HEK293T (cell line): ENCODE measurements around the gene UBR1.

ENCODE experiments used
- CTCF ChIA-PET: fragments of 350-600 bp; formaldehyde crosslinking; extraction: SDS; loops from one replicate; lab custom pipeline; 2021; ENCODE audit warnings: antibody characterized with exemption, inconsistent platforms; lab: Yijun Ruan, JAX
- POLR2A ChIA-PET: fragments of 350-600 bp; formaldehyde crosslinking; extraction: SDS; loops from one replicate; lab custom pipeline; 2020; ENCODE audit warnings: antibody characterized with exemption, inconsistent platforms; lab: Yijun Ruan, JAX
- DNase-seq: peaks from one replicate; pipeline ENCODE4 v3.0.0; 2012; ENCODE audit warnings: mixed read lengths; ENCODE audit errors: extremely low spot score
- ARNT ChIP-seq: fragments of 450-650 bp; IDR thresholded peaks from 2 replicates; pipeline ENCODE4 v1.6.1; 2017; ENCODE audit warnings: mild to moderate bottlenecking
- BHLHE40 ChIP-seq: fragments of 450-650 bp; IDR thresholded peaks from 2 replicates; pipeline ENCODE4 v1.6.1; 2016; ENCODE audit warnings: mild to moderate bottlenecking, moderate library complexity, borderline replicate concordance
- CTBP1 ChIP-seq: fragments of 450-650 bp; IDR thresholded peaks from 2 replicates; pipeline ENCODE4 v1.6.1; 2016; ENCODE audit warnings: borderline replicate concordance
- ELF4 ChIP-seq: fragments of 450-650 bp; IDR thresholded peaks from 2 replicates; pipeline ENCODE4 v1.6.1; 2017; ENCODE audit warnings: antibody characterized with exemption
- FOXA1 ChIP-seq: fragments of 450-650 bp; IDR thresholded peaks from 2 replicates; pipeline ENCODE4 v1.6.1; 2016; ENCODE audit warnings: mild to moderate bottlenecking
- FOXK2 ChIP-seq: fragments of 450-650 bp; IDR thresholded peaks from 2 replicates; pipeline ENCODE4 v1.6.1; 2016; ENCODE audit warnings: mild to moderate bottlenecking
- FOXM1 ChIP-seq: fragments of 450-650 bp; IDR thresholded peaks from 2 replicates; pipeline ENCODE4 v1.6.1; 2017; ENCODE audit warnings: mild to moderate bottlenecking, borderline replicate concordance
- HDGF ChIP-seq: fragments of 450-650 bp; IDR thresholded peaks from 2 replicates; pipeline ENCODE4 v1.6.1; 2017; ENCODE audit warnings: antibody characterized with exemption, borderline replicate concordance
- L3MBTL2 ChIP-seq: fragments of 450-650 bp; conservative IDR thresholded peaks from 2 replicates; pipeline ENCODE4 v1.6.1; 2016; ENCODE audit warnings: mild to moderate bottlenecking
- LEF1 ChIP-seq: fragments of 450-650 bp; IDR thresholded peaks from 2 replicates; pipeline ENCODE4 v1.6.1; 2017; ENCODE audit warnings: mild to moderate bottlenecking, borderline replicate concordance
- NFRKB ChIP-seq: fragments of 450-650 bp; IDR thresholded peaks from 2 replicates; pipeline ENCODE4 v1.6.1; 2016; ENCODE audit warnings: mild to moderate bottlenecking, moderate library complexity
- PKNOX1 ChIP-seq: fragments of 450-650 bp; IDR thresholded peaks from 2 replicates; pipeline ENCODE4 v1.6.1; 2016
- SP1 ChIP-seq: fragments of 450-650 bp; IDR thresholded peaks from 2 replicates; pipeline ENCODE4 v1.6.1; 2017
- SUZ12 ChIP-seq: fragments of 450-650 bp; IDR thresholded peaks from 2 replicates; pipeline ENCODE4 v1.6.1; 2016; ENCODE audit warnings: mild to moderate bottlenecking
- TARDBP ChIP-seq: fragments of 450-650 bp; IDR thresholded peaks from 2 replicates; pipeline ENCODE4 v1.6.1; 2016
- ZNF384 ChIP-seq: fragments of 450-650 bp; IDR thresholded peaks from 2 replicates; pipeline ENCODE4 v1.6.1; 2016

UBR1 gene

GRCh38 chr15:43095708-43096347 is 10.0 kb downstream of the UBR1 start:
- CTCF ChIA-PET, result interaction anchor here (0.6 kb wide), 1 partner anchor 87 kb away, joined by 3 read pairs; no protein-coding TSS in a partner anchor
- no peak for DNase-seq
- POLR2A ChIA-PET, result no interaction called here
- no peak for TF ChIP-seq ARNT
- TF ChIP-seq FOXK2, result no peak
- TF ChIP-seq L3MBTL2, result no peak
- TF ChIP-seq BHLHE40, result no peak
- no peak for TF ChIP-seq SP1
- no peak for TF ChIP-seq ELF4
- no peak for TF ChIP-seq LEF1
- TF ChIP-seq PKNOX1, result no peak
- TF ChIP-seq FOXM1, result no peak
- TF ChIP-seq CTBP1, result no peak
- TF ChIP-seq ZNF384, result no peak

- DNase-seq, result no peak
- TF ChIP-seq HDGF, result no peak
- TF ChIP-seq TARDBP, result no peak
- no peak for TF ChIP-seq ZNF384
- no peak for TF ChIP-seq ARNT
- TF ChIP-seq FOXA1, result no peak
- no peak for TF ChIP-seq SUZ12
- TF ChIP-seq LEF1, result no peak
- TF ChIP-seq NFRKB, result no peak
- no peak for TF ChIP-seq FOXK2
- TF ChIP-seq CTBP1, result no peak
- TF ChIP-seq PKNOX1, result no peak
- no peak for TF ChIP-seq FOXM1
- ChIA-PET POLR2A (no interaction called here), CTCF (interaction anchor here (0.6 kb wide), 1 partner anchor 87 kb away, joined by 3 read pairs; no protein-coding TSS in a partner anchor)
Observed at GRCh38 chr15:43095243-43095642, 10.6 kb downstream of the UBR1 start.

GRCh38 chr15:43094416-43095030 is 11.3 kb downstream of the UBR1 start:
- TF ChIP-seq CTBP1 (no peak), TARDBP (no peak), NFRKB (no peak), HDGF (no peak), SP1 (no peak), FOXA1 (no peak), BHLHE40 (no peak), ZNF384 (no peak), FOXK2 (no peak)
- POLR2A ChIA-PET, result no interaction called here

GRCh38 chr15:43093026-43093425 is 12.8 kb downstream of the UBR1 start:
- CTCF ChIA-PET, result no interaction called here
- POLR2A ChIA-PET, result no interaction called here
- no peak for DNase-seq
- TF ChIP-seq NFRKB, result no peak
- no peak for TF ChIP-seq L3MBTL2
- TF ChIP-seq ARNT, result no peak
- TF ChIP-seq FOXA1, result no peak
- TF ChIP-seq ZNF384, result no peak
- TF ChIP-seq LEF1, result no peak
- no peak for TF ChIP-seq SP1

More at GRCh38 chr15:43094416-43095030, 11.3 kb downstream of the UBR1 start:
- CTCF ChIA-PET, result no interaction called here
- DNase-seq, result no peak

GRCh38 chr15:43091859-43092258 is 14.0 kb downstream of the UBR1 start:
- DNase-seq, result no peak
- TF ChIP-seq ELF4, result no peak
- TF ChIP-seq LEF1, result no peak
- no peak for TF ChIP-seq FOXK2
- TF ChIP-seq FOXM1, result no peak
- no peak for TF ChIP-seq SP1
- no peak for TF ChIP-seq ZNF384
- TF ChIP-seq CTBP1, result no peak
- TF ChIP-seq L3MBTL2, result no peak
- no peak for TF ChIP-seq BHLHE40
- no peak for TF ChIP-seq PKNOX1
- TF ChIP-seq TARDBP, result no peak
- CTCF ChIA-PET, result no interaction called here
- POLR2A ChIA-PET, result no interaction called here

- TF ChIP-seq NFRKB (no peak), SP1 (no peak)
- POLR2A ChIA-PET, result no interaction called here
- CTCF ChIA-PET, result no interaction called here
- no peak for DNase-seq
Observed at GRCh38 chr15:43086551-43086950, 19.3 kb downstream of the UBR1 start.

GRCh38 chr15:43085921-43086320 is 19.9 kb downstream of the UBR1 start:
- ChIA-PET CTCF (no interaction called here), POLR2A (no interaction called here)
- TF ChIP-seq FOXM1 (no peak), NFRKB (no peak), ZNF384 (no peak)
- no peak for DNase-seq
